Measurements from ENCODE around the gene PMVK. TPM values are rescaled to one million over a fixed set of nuclear protein-coding genes. Genes with fewer than 3 reads are reported as not detected.

Gene PMVK
- total RNA-seq, 1 experiment from 2014 or later = 14.0 TPM

DNA sequence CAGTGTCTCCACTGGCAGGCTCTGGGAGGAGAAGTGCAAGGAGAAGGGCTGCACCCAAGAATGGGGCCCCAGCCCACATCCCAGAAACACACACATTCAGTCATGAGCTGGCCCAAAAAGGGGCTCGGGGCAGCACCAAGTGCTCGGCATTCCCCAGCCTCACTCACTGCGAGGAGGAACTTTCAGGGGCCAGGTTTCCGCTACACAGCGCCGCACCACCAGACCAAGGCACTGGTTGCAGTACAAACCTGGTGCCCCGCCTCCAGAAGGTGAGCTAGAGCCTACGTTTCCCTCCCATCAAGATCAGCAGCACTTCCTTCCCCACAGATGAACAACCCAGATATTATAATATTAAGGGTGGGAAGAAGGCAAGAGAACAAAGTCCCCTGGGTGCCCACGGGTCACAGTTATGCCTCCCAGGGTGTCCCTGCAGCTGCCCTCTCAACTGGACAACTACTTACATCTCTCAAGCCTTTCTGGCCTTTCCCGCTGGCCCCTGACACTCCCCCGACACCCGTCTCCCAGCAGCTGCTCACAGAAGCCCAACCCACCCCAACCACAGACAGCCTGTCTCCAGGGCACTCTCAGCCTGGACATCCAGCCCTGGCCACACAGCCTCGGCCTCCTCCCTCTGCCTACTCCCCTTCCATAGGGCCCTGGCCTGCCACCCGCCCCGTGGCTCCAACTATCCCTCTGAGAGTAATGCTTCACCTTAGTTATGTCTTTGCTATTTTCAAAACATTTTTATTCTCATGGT lies 15.6 kb upstream of the PMVK start:
- DNase-seq (ENCODE audit: extremely low read depth, low read depth) = no peak

DNA sequence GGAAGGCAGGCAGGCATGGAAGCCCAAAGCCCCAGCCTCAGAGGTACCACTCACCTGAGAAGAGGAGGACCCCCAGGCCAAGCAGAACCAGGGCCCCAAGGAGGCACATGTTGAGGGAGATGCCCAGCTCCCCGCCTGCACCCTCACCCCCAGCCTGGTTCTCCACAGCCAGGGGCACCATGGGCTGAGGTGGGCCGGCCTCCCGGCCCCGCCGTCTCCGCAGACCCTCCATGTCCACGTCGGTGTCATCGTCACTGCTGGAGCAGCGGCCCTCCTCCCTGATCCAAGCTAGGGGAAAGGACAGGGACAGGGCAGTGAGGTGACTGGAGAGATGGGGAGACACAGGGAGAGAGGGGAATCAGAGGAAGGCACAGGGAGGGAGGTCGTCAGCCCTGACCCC lies 11.6 kb upstream of the PMVK start:
- DNase-seq (ENCODE audit: extremely low read depth, low read depth) = no peak

DNA sequence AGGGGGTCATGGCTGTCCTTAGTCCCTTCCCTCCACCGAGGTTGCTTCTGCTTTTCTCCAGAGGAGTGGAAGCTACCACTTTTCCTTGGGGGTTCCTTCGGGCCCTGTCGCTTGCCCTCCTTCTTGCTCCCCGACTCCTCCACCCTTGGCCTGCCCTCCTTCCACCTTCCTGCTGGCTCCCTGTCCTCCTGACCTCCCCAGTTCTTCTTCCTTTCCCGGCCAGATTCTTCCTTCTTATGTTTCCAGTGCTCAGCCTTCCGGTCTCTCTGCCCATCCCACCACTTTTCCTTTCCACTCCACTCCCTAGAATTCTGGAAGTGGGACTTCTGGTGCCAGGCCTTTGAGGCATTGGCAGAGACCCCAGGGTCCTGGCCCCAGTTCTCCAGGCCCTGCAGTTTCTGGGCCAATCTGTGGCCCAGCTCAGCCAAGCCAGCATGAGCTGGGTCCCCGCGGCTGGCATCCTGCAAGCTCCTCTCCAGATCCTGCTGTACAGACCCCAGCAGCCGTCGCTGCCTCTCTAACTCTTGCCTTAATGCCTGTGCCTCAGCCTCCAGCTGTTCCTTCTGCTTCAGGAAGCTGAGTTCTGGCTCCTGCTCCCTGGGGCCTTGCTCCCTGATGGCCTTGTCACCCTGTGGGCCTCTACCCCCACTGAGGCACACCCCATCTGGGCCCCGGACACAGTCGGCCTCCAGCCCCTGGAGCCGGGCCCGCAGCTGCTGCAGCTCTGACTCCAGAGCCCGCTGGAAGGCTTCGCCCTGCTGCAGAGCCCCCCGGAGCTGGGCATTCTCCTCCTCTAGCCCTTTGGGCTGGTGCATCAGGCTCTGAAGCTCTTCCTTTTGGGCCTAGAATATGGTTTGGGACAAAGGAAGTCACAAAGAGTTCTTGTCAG lies 9.7 kb upstream of the PMVK start:
- no peak for DNase-seq (ENCODE audit: extremely low read depth, low read depth)

DNA sequence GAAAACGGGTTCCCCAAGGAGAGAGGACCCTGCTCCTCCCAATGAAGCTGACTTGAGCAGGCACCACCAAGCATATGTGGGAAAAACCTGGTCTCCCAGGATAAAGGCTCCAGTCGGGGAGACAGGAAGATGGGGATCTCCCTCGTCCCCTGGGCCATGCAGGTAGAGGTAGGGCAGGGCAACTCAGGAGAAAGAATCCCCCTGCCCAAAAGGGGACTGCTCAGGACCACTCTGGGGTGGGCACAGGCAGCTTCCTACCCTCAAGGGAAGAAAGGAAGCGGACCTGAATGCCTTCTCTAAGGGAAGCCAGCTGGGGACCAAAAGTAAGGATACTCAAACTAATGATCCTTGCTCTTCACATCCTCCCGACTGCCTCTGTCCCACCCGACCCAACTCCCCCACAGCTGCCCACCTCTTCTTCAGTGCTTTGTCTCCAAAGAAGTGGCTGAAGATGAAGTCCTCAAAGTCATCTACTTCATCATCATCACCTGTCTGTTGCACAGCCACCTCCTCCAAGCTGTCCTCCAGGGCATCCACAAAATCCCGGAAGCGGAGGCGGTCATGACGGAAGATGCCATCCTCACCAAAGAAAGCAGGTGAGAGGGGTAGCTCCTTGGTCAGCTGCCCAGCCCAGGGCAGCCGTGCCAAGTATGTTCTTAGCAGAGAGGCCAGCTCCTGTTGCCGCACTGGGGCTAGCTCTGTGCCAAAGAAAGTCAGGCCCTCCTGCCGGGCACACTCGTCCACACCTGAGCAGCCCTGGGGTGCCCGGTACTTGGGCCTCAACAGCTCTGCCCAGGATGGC lies 8.8 kb upstream of the PMVK start:
- DNase-seq (ENCODE audit: extremely low read depth, low read depth) = no peak

DNA sequence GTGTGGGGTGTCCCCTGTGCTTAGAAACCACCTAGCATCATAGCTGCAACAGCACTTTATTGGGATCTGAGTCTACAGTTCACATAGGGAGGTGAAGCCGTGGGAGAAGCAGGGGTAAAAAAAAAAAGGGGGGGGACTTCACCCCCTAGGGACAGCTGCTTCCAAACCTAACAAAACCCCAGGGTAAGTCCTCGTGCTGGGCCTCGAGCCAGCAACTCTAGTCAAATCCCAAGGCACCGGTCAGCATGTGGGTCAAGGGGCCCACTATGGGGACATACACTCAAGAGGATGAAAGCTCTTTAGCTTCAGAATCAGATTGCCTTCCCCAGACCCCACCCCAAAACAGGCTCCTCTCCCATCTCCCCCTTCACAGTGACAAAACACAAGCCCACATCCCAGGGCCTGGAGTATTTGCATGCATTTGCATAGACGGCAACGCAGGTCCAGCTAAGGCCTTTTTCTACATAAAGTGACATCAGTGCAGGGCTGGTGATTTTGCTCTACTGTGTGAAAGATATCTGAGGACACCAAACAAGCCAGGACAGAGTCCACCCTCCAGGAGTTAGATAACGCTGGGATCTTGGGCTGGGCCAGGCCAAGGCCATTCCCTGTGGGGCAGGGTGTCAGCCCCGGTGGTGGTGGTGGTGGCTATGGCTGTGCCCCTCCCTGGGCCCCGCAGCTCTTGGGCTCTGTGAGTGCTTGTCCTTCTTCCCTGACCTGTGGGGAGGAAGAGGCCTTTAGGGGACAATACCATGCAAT lies 8.1 kb upstream of the PMVK start:
- DNase-seq (ENCODE audit: extremely low read depth, low read depth) = no peak

DNA sequence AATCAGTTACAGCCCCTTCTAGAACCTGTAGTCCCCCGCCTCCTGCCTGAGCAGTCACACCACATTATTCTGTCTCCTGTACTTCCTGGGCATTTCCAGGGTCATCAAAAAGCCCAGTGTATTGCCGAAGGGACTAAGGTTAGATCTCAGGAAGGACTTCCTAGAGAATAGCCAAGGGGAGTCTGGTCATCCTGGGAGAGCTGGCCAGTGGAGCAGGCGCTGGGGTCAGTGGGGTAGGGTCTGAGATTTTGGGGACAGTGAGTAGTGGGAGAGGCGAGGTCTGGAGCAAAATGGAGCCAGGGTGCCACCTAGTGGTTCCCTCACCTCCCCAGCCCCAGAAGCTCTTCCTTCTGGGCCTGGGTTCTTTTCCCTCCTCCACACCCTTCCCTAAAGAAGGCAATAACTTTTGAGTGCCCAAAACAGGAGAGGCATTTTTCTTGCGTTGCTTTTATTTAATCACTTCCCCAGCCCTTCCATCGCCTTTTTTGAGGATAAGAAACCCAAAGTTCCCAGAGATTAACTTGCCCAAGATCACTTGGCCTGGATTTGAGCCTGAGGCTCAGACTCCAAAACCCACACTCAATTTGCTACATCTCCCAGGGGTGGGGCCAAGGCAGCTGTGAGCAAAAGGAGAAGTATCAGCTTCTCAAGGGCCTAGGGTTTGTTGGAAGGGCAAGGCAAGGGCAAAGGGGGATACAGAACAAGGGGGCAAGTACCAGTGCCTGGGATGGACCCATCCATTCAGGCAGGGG lies 7.3 kb upstream of the PMVK start:
- peak; percentile 56 for DNase-seq (ENCODE audit: extremely low read depth, low read depth)

DNA sequence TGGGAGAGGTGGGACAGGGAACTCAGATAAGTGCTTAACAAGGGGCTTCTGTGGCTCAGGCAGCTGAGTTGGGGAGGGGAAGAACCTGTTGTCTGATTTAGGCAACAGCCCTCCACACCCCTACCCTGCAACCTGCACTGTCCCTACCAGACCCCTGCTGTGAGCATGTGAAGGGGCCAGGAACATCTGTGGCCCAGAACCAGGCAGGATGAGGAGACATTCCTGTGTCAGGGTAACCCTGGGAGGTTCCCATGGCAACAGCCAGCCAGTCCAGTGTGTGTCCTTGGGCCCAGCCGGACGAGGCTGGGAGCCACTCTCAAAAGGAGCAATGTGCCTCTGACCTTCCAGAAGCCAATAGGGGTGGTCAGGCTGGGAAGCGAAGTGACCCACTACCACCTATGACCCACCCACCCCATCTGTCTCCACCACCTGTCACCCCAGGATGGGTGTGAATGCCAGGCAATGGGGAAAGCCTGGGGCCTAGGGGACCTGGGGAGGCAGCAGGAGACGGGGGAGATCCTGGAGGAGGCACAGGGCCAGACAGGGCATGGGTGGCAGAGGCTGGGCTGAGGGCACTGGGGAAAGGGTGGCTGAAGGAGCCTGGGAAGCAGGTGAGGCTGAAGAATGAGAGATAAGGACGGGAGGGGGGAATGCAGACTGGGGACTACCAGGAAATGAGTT lies 5.0 kb upstream of the PMVK start:
- no peak for DNase-seq (ENCODE audit: extremely low read depth, low read depth)

DNA sequence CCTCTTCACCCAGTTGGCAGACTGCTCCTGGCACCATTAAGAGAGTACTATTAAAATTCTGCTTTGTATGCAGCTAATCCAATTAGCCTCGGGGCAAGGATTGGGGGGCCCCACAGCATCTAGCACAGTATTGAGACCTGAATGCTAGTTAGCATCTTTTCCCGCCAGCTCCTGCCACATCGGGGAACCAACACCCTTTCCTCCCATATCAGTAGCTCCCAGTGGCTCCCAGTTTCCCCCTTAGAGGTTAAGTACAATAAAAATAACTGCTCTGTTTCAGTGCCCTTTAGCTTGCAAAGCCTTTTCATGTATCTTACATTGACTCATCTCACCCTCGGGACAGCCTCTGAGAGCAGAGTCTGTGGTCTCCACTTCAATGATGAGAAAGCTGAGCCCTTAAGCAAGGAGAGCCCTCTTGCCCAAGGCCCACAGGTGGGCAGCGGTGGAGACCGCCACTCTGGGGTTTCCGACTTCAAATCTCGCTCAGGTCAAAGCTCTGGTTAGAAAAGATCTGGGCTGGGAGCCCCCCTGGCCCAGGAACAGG lies 4.2 kb upstream of the PMVK start:
- no peak for DNase-seq (ENCODE audit: extremely low read depth, low read depth)

DNA sequence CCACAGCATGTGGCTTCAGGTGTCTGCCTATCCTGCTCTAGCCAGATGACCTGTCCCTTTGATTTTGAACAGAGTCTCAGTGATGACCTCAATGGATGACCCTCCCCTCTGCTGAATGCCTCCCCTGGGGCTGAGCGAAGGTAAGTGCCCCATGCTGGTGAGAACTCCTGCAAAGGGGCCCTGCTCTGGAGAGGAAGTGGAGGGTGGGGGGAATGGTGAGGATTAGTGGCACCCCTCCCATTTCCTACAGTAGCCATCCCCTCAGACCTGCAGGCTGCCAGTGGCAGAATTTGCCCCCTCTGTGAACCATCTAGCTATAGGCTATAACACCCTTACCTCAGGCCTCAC lies 3.7 kb upstream of the PMVK start:
- no peak for DNase-seq (ENCODE audit: extremely low read depth, low read depth)

DNA sequence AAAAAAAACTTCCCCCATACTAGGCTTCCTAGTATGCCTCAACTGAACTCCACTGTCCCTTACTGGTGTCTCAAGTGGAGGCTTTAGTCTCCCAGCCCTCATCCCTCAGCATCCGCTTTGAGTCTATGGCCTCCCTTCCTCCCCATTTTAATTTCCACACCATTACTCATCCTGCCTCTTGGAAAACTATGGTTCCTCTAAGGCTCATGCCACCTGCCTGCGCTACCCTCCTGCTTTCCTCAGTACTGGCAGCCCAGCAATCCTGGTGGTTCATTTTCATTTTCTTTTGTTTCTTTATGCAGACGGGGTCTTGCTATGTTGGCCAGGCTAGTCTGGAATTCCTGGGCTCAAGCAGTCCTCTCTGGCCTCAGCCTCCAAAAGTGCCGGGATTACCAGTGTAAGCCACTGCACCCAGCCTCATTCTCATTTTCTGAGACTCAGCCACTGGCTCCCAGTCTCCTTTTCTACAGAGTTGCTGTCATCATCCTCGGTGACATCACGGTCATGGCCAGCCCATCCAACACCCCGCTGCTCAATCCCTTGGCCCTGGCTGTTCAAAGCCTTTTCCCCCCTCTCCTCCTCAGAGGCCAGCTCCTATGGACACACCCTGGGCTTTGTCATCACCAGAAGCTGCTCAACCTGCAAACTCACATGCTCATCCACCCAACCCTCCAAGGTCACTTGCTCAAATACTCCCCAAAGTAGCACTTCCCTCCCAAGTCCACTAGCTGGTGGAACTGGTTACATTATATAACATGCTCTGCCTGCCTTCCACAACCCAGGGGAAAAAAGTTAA lies 2.3 kb upstream of the PMVK start:
- no peak for DNase-seq (ENCODE audit: extremely low read depth, low read depth)

DNA sequence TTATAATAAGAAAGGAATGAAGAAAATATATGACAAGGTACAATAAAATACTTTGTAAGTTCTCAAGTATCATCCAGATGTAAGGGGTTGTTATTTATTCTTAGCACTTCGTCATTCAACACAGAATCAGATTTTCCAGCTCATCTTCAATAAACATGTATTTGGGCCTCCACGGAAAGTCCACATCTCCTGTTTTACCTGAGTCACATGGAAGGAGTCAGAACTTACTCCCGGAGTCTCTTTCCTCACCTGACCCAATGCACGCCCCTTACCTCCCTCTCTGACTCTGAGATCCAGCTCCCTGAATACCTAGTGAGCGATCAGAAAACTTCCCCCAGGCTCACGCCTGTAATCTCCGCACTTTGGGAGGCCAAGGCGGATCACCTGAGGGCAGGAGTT lies 1.5 kb upstream of the PMVK start:
- no peak for DNase-seq (ENCODE audit: extremely low read depth, low read depth)

DNA sequence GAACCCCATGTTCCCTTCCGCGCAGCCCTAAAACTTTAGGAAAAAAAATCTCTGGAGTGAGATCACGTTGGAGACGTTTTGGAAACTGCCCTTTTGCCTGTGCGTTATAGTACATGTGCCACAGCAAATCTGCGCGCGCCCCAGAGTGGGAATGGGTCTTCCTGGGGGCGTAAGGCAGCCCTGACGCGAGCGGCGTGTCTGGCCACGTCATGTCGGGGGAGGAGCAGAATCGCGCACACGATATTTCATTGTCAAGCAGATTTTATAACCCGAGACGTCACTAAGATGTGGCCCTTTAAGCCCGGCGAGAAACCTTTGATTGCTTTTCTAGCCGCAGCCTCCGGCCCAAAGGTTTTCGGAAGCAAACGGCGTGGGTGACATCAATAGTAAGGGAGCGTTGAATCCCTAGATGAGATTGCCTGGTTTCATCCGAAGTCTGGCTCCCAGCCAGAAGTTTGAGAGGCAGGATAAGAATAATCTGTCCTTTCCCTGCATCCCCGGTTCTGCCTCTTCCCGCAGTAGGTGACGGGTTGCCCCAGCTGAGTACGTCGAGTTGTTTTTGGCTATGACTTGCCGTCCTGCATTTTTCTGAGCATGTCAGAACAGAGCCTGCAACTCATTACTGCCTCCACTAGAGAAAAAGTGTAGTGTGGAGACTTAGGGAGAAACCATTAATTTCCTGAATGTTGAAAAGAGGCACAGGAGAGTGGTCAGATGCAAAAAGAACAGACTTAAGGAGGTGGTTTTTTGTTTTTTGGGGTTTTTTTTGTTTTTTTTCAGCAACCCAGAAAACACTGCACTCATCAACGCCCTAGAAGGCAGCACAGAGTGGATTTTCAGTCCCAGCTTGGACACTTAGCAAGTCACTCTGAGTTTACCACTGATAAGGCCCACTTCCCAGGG lies 817 bp upstream of the PMVK start:
- DNase-seq (ENCODE audit: extremely low read depth, low read depth) = peak; percentile 93

DNA sequence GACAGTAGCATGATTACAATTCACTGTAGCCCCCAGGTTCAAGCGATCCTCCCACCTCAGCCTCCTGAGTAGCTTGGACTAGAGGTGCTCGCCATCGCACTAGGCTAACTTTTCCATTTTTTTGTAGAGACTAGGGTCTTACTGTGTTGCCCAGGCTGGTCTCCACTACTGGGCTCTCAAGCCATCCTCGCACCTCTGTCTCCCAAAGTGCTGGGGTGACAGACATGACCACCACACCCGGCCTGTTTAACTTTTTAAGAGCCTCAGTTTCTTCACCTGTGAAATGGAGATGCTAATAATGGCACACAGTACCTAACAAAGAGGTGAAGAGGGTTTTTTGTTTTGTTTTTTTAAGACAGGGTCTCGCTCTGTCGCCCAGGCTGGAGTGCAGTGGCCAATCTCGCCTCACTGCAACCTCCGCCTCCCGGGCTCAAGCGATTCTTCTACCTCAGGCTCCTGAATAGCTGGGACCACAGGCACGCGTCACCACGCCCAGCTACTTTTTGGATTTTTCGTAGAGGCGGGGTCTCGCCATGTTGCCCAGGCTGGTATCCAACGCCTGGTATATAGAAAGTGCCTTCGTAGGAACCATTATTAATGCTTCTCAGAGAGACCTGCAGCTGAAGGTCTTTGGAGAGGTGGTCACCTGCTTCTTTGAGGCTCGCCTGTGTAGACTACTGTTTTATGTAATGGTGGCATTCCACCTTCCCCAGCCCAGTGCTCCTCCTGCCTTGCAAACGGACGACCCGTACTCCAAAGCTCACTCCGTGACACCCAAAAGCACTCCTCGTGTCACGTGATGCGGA lies 567 bp downstream of the PMVK start:
- no peak for DNase-seq (ENCODE audit: extremely low read depth, low read depth)

DNA sequence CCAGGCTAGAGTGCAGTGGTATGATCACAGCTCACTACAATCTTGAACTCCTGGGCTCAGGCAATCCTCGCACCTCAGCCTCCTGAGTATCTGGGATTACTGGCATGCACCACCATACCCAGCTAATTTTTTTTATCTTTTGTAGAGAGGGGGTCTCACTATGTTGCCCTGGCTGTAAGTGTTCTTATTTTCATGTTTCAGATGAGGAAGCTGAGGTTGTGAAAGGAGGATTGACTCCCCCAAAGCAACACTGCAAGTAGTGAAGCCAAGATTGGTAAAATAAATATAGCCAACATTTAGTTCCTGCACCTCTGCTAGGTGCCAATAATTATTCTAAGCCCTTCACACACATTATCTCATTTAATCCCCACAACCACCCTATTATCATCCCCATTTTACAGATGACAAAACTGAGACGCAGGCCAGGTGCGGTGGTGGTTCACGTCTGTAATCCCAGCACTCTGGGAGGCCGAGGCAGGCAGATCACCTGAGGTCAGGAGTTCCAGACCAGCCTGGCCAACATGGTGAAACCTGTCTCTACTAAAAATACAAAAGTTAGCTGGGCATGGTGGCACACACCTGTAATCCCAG lies 2.1 kb downstream of the PMVK start:
- no peak for DNase-seq (ENCODE audit: extremely low read depth, low read depth)

DNA sequence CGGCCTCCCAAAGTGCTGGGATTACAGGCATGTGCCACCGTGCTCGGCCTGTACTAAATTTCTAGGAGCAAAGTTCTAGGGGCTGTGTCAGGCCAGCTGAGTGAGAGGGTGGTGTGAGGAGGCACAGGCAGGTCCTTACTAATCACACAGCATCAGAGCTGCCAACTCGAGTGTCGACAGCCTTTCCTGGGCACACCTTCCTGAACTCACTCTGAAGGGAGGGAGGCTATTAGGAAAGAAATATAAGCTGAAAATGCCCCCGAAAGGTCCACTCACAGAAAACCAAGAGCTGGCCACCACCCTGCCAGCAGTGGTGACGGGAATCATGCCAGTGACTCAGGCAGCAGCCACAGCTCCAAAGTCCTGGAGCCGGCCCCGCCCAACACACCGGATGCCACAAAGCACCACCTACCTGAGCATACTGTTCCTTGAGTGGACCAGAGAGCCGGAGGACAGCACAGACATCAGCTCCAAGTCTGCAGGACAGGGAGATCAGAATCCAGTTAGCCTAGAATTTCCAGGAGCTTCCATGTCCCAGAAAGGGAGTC lies 4.5 kb downstream of the PMVK start:
- DNase-seq (ENCODE audit: extremely low read depth, low read depth) = peak; percentile 14

DNA sequence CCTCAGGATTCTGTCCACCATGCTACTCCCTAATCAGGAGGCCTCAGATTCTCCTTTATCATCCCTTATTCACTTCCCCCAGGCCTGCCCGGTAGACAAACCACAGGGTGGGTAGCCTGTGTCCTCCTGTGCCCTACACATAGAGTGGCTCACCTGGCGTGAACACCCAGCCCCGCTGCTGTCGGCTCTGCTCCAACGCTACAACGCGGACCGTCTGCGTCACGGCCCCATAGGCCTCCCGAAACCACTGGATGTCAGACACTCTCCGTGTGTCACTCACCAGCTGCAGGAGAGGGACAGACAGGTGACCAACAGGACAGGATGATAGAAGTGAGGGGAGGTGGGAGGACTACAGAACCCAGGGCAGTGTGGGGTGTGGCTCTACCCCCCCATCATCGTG lies 10.3 kb downstream of the PMVK start:
- no peak for DNase-seq (ENCODE audit: extremely low read depth, low read depth)

All from NCI-H460 (cell line).